Middle frontal gyrus (tissue), 1 donor: ENCODE results near the gene HP1BP3.

ENCODE experiments used
- DNase-seq: peaks from one replicate; pipeline ENCODE4 v3.0.0-alpha.2; 2015; ENCODE audit warnings: low spot score; ENCODE audit errors: extremely low spot score

The HP1BP3 gene

DNA sequence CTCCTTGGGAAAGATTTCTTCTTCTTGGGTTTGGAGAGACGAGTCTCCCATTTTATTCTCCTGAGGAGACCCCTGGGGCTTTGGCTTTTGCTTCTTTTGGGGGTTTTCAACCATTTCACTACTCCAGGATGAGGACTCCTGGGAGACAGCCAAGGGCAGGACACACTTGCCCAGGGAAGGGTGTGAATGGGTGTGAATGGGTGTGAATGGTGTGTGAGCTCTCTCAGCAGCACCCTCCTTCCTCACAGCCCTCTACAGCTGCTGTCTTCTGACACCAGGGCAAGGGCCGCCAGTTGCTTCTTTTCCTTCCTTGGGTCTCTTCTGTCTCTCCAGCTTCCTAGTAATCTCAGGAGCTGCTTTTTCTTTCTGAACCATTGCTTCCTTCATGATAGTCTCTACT lies 93.5 kb downstream of the HP1BP3 start:
- no peak for DNase-seq
